Heart left ventricle (tissue), 13 donors: ENCODE data around the gene COG4.

Source experiments
- CTCF ChIP-seq, 12 donors: fragments of 200-600 bp; sonication (generic) in 4 of 12; IDR thresholded peaks; one replicate each; pipeline versions ENCODE4 v1.5.0 to v1.8.0; 2018 to 2022; ENCODE audit warnings: antibody characterized with exemption in 12 of 12, mild to moderate bottlenecking in 5 of 12
- POLR2A ChIP-seq, 2 donors: fragments of 450-650 bp; IDR thresholded peaks; one replicate each; pipeline ENCODE4 v1.6.1; 2017; ENCODE audit warnings: antibody characterized with exemption in 2 of 2, mild to moderate bottlenecking in 2 of 2, moderate library complexity in 2 of 2
- donor health status: ischemic (EF 13 %, LVEDD 7.1; RV severe dilation, severe dysfunction).
- donor health status: DM: no; HTN: yes; CAD: no.
- donor health status: DM: no; HTN: no; CAD: no.
- donor health status: ischemic (EF 25% LVEDD 6.9; RV normal size, moderate dysfunction).
- donor health status: ischemic (EF 25% LVEDD 5.7; RV mildly dilated, moderate dysfunction).
- donor health status: ischemic (EF 35%, LVEDD 5.7; RV mildly dilated, moderate dysfunction).
- donor health status: nonischemic (EF 11% LVEDD 7.7; RV severe dilation, severe dysfunction).
- donor health status: DM: yes; HTN: yes; CAD: no.
- donor health status: PGD.
- donor health status: ischemic (EF 29% LVEDD 5.4; RV normal size, mild dysfunction).
- donor health status: nonischemic (EF 23%, LVEDD 6.1; RV moderate dilation, normal function).

GRCh38 chr16:70478912-70479341 lies 44.4 kb downstream of the COG4 start:
- TF ChIP-seq POLR2A (IDR thresholded peaks at IDR 0.05) (no peak), CTCF (IDR thresholded peaks at IDR 0.05) (no peak)
